GM18499 (cell line): ENCODE results near the gene PTGES2.
"Not testable (repeated sequence)": the region's sequence is repeated elsewhere in the genome, so short reads cannot be mapped to it uniquely, and the experiment has no call there.

Experiments
- ATAC-seq: cut with Tn5 transposase; IDR thresholded peaks from one replicate; pipeline ENCODE4 v1.9.1; 2021; ENCODE audit warnings: moderate number of reproducible peaks; ENCODE audit not compliant: insufficient read depth, unreplicated experiment

Gene PTGES2

GRCh38 chr9:128139621-128140020 is 12.1 kb upstream of the PTGES2 start:
- no peak for ATAC-seq

- ATAC-seq: no peak
These were observed 10.5 kb upstream of the PTGES2 start for GRCh38 chr9:128138001-128138400.

DNA sequence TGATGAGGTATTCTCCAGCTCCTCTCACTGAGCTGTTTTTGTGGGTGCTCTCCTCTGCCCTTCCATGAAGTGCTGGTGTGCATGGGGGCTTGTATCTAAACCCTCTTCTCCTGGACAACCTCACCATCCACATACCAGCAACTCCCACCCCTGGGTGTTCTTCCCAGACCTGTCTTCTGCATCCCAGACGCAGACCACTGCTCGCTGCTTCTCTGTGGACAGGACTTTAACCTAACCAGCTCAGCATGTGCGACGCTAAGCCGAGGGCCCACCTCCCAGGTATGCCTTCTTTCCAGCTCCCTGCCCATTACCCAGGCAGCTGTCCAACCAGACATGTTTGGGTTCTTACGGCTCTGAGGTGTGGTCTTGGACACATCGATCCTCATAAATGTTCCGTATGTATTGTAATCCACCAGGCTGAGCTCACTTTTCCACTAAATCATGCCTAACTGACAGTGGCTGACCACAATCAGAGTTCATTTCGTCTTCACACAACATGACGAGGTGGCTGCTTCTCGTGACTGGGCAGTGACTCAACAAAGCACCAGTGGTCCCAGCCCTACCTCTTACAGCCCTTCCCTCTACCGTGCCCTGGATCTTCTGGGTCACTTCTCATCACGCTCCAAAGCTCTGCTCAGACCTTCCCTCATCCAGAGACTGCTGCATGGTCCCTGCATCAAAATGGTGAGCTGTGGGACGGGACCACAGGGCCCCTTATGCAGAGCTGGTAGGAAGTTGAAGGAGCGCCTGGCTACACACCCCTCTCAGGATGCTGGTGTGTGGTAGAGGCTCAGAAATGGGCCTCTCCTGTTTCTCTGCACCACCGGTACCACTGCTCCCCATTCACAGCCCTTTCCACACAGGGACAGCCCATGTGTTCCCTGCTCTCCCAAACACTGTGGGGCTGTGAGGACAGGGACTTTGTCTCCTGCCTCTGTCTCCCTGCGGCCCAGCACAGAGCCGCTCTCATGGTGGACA is 9.6 kb upstream of the PTGES2 start:
- no peak for ATAC-seq

- ATAC-seq: not testable (repeated sequence)
These were observed 8.0 kb upstream of the PTGES2 start for GRCh38 chr9:128135561-128135960.

GRCh38 chr9:128132139-128132538 is 4.6 kb upstream of the PTGES2 start:
- ATAC-seq: not testable (repeated sequence)

DNA sequence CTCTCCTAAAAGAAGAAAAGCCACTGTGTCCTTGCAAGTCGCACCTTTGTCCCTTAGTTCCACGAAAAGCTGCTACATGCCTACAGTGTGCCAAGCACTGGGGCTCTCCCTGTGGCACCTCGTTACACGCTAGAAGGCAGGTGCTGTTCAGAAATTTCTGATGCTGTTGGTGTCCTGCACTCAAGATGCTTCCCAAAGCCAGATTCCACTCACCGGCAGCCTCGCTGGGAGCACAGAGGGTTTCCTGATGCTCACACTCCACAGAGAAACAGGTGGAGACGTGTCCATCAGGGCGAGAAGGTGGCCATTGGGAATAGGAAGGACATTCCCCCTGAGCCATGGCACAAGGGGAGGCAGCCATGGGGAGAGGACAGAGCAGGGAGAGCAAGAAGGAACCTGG is 3.8 kb upstream of the PTGES2 start:
- ATAC-seq: not testable (repeated sequence)

GRCh38 chr9:128130651-128131050 is 3.1 kb upstream of the PTGES2 start:
- not testable (repeated sequence) for ATAC-seq

DNA sequence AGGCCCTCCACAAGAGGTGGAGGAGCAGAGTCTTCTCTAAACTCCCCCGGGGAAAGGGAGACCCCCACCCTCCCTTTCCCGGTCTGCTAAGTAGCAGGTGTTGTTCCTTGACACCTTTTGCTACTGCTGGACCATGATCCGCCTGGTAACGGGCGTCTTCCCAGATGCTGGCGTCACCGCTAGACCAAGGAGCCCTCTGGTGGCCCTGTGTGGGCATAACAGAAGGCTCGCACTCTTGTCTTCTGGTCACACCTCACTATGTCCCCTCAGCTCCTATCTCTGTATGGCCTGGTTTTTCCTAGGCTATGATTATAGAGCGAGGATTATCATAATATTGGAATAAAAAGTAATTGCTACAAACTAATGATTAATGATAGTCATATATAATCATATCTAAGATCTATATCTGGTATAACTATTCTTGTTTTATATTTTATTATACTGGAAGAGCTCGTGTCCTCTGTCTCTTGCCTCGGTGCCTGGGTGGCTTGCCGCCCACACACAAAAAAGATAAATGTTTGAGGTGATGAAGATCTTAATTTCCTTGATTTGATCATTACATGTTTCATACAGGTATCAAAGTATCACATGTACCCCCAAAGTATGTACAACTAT is 2.6 kb upstream of the PTGES2 start:
- ATAC-seq: not testable (repeated sequence)

DNA sequence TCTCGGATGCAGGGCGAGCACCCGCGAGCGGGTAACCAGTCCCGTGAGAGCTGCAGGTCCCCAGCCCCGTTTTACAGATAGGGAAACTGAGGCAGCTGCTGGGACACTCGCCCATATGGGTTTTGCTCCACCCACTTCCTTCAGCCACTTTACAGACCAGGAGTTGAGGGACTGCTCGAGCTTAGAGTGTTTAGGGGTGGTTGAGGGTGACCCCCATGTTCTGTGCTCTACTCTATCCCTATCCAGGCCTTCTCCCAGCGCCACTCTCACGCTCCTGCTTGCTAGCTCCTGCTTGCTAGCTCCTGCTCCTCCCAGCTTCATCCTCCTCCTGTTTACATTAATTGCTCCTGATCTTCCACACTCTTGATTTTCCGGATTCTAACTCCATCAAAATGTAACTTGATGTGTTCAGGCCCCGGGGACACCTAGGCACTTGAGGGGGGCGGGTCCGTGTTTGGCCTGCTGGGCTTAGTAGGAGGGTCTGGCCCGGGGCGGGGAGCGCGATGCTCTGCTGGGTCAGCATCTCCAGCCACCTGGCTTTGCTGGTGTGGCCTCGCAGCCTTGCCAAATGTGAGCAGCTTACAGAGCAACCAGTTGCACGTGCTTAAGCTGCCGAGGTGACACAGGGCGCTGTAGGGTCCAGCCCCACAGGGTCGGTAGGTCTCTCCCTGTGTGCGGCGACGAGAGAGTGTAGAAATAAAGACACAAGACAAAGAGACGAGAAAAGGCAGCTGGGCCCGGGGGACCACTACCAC is 1.5 kb upstream of the PTGES2 start:
- no peak for ATAC-seq

DNA sequence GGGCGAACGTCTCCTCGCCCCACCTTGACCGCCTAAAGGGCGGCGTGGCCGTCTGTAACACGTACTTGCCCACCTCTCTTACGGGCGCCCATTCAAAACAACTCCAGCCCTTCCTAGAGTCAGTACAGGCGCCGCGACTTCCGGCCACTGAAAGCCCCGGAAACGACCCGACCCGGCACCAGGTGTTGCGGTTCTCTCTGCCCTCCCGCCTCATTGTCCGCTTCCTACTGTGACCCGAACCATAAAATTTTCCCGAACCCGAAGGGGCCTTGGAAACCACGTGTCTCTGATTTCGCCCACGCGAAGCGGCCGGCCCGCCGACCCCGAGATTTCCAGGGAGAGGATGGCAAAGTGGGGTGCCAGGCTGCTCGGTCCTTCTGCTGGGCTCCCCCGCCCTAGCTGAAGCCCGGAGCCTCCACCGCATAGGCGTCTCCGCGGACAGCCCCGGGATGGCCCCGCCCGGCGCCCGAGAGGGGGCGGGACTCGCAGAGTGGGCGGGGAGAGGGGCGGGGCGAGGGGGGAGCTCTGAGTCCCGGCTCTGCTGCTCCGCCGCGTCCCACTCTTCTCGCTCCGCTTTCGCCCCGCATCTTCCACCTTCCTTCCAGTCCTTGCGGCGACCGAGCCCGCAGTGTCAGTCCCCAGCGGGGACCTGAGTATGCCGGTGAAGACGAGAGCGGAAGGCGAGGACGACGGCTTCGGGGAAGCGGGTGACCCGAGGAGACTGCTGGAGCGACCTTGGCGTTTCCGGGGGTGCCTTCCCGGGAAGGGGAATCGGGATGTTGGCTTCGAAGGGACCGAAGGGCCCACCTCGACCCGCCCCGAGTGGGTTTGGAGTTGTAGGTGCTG is 684 bp upstream of the PTGES2 start:
- peak; percentile 41 for ATAC-seq

GRCh38 chr9:128125580-128126354 is 1.8 kb downstream of the PTGES2 start:
- no peak for ATAC-seq

DNA sequence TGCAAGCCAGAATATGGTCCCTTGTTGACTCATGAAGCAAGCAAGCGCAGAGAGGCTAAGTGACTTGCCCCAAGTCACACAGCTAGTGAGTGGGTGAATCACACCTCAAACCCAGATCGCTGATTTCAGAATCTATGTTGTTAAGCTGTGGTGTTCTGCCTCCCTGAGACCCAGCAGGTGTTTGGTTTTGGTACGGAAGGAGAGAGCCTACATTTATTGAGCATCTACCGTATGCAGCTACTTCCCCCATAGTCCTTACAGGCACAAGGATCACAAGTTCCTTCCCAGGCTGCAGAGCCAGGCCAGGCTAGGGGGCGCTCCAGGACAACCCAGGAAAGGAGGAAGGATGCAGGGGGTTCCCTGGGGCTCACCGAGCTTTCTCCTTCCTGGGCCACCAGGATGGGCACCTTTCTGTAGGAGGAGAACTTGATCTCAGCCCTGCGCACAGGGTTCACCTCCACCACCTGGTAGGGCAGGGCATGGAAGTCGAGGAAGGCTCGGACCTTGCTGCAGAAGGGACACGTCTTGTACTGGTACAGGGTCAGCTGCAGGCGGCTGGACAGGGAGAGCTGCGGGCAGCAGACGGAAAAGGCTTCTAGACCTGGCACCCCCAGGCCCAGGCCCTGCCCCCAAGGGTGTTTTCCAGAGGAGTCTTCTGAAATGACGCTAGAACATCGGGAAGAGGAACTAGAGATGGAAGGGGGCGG is 2.5 kb downstream of the PTGES2 start:
- no peak for ATAC-seq

DNA sequence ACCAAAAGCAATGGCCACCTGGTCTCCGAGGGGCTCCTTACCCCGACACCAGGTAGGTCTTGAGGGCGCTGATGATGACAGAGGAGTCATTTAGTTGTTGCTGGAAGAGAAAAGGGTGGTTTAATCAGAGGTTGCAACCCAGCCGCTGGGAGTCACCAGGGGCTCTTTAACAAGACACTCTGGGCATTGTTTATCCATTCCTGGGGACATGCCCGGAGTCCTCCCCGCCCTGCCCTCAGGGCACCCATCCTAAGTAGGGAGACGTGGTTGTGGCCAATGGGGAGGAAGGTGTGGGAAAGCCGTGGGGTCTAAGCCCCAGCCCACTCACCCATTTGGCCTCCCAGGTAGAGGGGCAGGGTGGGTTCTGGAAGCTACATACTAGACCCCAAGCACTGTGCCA is 3.1 kb downstream of the PTGES2 start:
- no peak for ATAC-seq

DNA sequence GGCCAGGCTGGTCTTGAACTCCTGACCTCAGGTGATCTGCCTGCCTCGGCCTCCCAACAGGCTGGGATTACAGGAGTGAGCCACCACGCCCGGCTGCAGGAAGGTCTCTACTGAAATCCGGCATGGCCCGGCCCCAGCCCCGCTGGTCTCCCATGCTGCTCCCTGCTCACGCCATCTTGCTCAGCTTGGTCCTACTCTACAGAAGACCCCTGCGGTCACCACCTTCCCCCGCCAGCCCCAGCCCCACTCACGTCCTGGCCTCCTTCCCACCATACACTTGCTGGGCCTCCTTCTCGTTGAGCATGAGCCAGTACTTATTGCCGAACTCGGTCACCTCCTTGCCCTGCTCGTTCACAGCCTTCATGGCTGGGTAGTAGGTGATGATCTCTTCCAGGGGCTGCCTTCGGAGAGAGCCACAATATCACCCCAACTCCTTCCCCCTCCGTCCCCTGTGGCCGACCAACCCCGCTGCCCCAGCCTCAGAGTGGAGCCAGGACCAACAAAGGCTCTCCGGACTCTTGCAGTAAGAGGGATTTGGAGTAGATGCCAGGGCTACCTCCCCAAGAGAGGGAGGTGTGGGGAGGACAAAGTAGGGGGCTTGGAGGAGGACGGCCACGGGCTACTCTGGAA is 4.0 kb downstream of the PTGES2 start:
- ATAC-seq: no peak

DNA sequence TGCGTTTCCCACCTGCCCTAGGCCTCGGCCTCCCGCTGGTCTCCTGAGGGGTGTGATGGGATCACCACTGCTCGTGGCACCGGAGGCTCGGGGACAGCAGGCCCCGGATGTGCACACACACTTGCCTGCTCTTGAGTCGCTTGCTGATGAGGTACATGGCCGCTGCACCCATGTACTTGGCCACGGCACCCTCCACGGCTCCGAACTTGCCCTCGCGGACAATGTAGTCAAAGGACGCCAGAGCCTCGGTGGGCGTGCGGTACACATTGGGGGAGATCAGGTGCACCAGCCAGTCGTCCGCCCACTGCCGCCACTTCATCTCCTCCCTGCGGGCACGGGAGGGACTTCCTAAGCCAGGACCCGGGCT is 4.7 kb downstream of the PTGES2 start:
- no peak for ATAC-seq

DNA sequence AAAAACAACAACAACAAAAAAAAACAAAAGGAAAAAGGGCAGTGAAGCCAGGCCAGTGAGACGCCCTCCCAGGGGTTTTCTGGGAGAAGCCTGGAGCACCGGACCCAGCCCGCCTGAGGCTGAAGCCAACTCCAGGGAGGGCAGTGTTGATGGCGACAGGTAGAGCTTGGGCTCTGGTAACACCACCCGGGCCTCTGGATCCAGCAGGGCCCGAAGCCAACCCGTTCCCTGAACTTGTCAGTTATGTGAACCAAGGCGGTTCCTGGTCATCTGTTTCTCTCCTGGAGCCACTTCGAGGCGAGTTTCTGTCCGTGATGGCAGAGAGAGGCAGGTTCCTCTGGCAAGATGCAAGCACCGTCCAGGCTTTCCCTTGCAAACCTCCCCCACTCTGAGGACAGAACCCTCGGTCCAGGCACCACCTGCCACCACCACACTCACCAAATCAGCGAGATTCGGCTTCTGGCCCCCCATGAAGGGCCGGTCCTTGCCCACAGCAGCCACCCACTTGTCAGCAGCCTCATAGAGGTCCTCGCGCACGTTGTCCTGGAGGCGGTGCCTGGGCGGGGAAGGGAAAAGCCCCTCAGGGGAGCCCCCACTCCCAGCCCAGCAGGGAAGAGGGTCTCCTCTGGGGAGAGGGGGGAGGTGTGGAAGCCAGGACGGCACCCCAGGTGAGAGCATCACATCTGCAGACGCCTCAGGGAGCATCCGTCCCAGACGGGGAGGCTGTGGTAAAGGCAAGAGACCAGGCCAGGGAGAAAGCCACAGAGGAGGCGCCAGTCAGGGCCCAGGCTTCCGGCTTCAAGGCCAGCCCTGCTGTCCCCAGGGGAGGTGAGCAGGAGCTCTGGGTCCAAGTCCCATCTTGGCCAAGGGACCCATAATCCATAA is 5.4 kb downstream of the PTGES2 start:
- ATAC-seq: no peak

DNA sequence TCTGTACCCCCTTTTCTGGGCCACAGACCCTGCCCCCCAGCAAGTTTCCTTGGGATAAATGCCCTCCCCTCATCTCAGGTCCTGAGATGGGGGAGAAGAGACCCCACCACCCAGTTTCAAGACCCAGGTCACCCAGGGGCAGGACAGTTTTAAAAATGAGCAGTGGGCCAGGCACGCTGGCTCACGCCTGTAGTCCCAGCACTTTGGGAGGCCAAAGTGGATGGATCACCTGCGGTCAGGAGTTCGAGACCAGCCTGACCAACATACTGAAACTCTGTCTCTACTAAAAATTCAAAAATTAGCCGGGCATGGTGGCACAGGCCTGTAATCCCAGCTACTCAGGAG is 6.1 kb downstream of the PTGES2 start:
- ATAC-seq: no peak
